Nucleus accumbens (tissue), 56 donors: ENCODE measurements around the gene CACNG4.
A peak's percentile ranks its signal among the peaks of the same experiment; 100 is the strongest.

Experiments used
- DNase-seq, 56 donors: peaks; one replicate each; lab custom pipeline; 2025; lab: John Stamatoyannopoulos, UW

The CACNG4 gene

GRCh38 chr17:66963909-66964771 lies at the start of gene CACNG4:
TSS of gene CACNG4 (plus strand) at chr17:66964707. CDS start at chr17:66964912, 205 bp downstream.
- peak in 29 of 56 donors; percentile 20 to 83 (median 44) for DNase-seq

DNA sequence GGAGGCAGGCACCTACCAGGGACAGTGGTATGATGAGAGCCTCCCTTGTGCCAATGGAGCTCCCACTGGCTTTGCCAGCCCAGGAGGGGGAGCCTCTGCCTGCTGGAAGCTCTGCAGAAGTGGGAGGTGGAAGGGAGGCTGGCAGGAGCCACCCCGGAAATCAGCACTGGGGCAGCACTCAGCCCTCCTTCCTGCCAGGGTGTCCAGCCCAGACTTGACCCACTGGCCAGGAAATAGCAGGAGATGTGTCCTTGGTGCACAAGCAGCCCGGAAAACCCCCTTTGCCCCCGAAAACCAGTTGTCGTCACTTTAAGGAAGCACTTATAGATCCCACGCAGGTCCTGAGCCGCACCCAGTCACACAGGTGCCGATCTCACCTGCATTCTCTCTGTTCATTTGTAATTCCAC lies 49.3 kb upstream of the CACNG4 start:
- peak in 22 of 56 donors; percentile 5 to 60 (median 32) for DNase-seq

DNA sequence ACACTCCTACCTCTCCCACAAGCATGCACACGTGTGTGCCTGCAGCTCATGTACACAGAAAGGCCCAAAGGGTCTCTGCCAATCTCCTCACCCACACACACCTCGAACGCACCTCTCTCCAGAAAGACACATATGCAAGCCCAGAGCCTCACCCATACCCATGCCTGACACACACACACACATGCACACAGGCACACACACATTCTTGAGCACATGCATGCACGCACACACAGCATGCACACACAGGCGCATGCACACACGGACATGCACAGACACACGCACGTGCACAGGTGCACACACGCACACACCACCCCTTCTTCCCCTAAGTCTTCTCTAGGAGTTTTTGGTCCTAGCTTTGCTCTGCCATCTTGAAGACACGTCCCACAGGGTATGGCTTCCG lies 48.7 kb upstream of the CACNG4 start:
- DNase-seq = no peak

GRCh38 chr17:66916946-66917345 lies 47.6 kb upstream of the CACNG4 start:
- no peak for DNase-seq

- DNase-seq = no peak
Measured at GRCh38 chr17:66918896-66919295, 45.6 kb upstream of the CACNG4 start.

GRCh38 chr17:66920435-66920834 lies 44.1 kb upstream of the CACNG4 start:
- peak in 20 of 56 donors; percentile 6 to 75 (median 31) for DNase-seq

DNA sequence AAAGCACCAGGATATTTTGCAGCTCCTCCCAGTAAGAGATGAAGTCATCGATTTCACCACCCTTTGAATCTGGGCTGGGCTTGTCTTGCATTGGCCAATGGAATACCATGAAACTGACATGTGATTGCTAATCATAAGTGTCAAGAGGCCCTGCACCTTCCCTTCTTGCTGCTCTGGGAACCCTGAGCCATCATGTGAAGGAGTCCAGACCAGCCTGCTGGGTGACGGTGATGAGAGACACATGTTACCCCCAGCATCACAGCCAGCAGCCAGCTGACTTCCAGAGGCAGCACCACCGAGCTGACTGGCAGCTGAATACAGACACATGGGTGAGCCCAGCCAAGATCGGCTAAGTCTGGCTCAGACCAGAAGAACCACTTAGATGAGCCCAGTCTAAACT lies 43.6 kb upstream of the CACNG4 start:
- DNase-seq = no peak

DNA sequence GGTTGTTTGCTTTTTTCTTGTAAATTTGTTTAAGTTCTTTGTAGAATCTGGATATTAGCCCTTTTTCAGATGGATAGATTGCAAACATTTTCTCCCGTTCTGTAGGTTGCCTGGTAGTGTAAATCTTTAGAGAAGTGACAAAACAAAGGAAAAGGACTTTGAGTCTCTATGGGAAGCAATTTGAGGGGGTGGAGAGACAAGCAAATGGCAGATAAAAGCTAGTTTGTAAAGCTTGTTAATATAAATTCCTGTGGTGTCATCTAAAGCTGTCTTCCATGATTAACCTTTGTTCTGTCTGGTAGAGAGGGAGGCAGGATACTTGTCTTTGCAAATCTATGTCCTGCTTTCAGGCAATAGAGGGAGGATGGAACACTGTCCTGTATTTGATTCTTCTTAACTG lies 40.6 kb upstream of the CACNG4 start:
- DNase-seq = no peak

GRCh38 chr17:66925811-66926500 lies 38.6 kb upstream of the CACNG4 start:
- no peak for DNase-seq

- no peak for DNase-seq
Measured at GRCh38 chr17:66928949-66929348, 35.6 kb upstream of the CACNG4 start.

GRCh38 chr17:66929591-66929990 lies 34.9 kb upstream of the CACNG4 start:
- no peak for DNase-seq

GRCh38 chr17:66930933-66931332 lies 33.6 kb upstream of the CACNG4 start:
- DNase-seq = peak in 20 of 56 donors; percentile 1 to 70 (median 26)

DNA sequence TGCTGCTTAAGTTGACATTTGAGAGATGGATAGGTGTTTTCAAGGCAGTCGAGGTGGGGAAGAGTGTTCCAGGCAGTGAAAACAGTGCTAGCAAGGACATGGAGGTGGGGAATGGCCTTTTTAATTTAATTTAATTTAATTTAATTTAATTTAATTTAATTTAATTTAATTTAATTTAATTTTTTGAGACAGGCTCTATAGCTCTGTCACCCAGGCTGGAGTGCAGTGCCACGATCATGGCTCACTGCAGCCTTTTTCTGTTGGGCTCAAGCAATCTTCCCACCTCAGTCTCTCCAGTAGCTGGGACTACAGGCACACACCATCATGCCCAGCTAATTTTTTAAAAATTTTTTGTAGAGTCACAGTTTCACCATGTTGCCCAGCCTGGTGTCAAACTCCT lies 32.2 kb upstream of the CACNG4 start:
- no peak for DNase-seq

DNA sequence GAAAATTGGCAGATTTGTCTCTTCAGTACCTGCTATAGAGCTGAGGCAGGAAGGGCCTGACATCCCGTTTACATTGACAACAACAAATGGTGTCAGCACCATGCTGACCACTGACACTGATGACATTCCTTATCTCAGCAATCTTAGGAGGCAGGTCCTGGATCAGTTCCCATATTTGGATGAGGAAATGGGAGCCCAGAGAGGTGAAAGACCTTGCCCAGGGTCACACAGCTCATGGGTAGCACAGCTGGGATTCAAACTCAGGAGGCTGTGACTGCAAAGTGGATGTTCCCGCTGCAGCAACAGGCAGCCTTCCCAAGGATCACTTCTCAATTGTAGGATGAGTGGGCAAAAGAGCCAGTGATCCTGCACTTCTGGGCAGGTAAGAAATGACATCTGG lies 30.5 kb upstream of the CACNG4 start:
- no peak for DNase-seq

- DNase-seq = no peak
Measured at GRCh38 chr17:66935717-66936116, 28.8 kb upstream of the CACNG4 start.

DNA sequence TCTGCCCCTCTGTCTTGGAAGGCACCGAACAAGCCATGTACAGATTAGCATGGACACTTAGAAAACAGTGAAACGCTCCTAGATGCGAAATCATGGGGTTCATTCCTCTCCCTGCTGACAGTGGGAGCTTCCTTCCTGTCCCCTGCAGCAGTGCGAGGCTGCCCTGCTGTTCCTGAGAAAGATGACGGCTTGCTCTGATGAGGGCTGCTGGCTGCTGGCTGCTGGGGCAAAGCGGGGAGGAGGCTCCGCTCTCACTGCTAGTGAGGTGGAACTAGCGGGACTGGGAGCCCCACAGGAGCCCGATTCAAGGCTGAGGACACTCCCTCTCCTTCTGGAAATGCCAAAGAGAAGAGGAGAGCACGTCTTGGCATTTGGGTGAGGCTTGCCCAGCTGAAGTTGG lies 25.9 kb upstream of the CACNG4 start:
- no peak for DNase-seq

DNA sequence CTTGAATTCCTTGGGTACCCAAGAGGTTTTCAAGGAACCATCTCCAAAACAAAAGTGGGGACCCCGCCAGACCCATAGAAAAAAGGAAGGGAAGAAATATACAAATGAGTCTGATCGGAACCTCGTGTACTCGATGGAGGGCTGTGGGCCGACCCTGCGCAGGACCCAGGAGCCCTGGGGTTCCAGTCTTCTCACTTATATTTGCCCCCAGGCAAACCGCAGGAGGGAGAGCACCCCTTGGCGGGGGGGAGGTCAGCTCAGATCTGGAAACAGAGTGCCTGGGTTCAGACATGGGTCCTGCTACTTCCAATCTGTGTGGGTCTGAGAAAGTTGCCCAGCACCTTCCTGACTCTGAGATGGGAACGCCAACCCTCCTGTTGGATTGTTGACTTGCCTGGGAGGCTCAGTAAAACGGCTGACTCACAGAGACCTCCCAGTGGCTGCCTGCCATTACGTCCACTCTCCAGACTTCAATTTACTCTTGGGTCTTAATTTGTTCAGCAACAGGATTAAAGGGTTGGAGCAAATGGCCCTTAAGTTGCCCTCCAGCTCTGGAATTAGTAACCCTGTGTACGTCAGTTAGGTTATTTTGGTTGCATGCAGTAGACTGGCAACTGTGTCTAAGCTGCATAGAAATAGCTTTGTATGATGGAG lies 24.9 kb upstream of the CACNG4 start:
- no peak for DNase-seq

GRCh38 chr17:66941249-66941648 lies 23.3 kb upstream of the CACNG4 start:
- no peak for DNase-seq

DNA sequence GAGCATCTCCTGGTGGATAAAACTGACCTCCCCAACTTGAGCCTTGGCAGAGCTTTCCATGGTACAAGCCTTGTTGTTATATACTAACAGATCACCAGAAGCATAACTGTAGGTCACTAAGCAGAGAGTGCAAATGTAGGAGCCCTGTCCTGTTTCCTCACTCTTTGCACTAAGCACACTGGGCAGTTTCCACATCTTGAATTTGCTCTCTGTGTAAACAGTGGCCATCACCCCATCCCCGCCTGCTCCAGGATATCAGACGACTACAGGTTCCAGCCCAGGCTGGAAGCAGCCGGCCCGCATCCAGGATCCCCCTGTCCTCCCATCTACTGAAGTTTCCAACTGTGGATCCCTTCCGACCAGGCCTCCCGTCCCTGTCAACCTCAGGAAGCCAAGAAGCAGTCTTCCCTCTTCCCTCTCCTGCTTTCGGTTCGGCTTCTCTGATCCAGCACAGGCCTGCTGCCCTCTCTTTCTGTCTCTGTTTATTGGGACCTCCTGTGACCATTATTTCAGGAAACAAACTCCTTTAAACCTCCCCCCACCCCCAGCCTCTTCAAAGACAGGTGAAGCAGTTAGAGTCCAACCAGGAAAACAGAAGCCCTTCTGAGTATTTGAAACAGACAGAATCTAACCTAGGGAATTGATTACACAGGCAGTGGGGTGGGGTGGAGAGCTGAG lies 22.6 kb upstream of the CACNG4 start:
- DNase-seq = no peak

DNA sequence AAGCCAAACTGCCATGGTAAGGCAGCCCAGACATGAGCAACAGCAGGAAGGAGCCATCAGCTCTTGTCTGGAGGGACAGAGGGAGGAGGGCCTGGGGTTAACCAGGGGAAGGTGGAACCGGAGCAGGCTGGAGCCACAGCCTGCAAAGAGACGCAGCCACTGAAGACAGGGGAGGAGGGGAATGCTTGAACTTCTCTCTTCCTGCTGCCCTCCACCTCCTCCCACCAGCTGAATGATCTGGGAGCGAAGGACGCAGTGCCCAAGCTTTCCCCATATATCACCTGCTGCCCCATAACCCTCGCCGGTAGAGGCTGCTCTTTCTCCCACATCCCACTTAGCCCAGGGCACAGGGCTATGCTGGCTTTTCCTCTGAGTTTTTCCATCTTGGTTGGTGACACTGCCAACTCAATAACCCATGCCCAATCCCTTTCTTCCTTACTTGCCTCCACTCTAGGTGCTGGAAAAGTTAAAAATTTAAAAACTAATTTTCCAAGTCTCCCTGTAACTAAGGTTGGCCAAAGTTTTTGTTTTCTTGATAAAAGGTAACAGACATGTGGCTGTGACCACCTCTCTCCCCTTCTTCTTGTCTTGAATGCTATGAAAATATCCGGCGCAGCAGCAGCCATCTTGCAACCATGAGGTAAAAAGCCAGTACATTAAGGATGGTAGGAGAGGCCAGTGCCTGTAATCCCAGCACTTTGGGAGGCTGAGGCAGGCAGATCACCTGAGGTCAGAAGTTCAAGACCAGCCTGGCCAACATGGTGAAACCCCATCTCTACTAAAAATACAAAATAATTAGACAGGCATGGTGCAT lies 21.8 kb upstream of the CACNG4 start:
- DNase-seq = no peak
